Stomach (tissue), 9 donors: ENCODE data around the gene BPTF. TPM values are rescaled to one million over a fixed set of nuclear protein-coding genes. Genes with fewer than 3 reads are reported as not detected.
"Not testable (repeated sequence)": the region's sequence is repeated elsewhere in the genome, so short reads cannot be mapped to it uniquely, and the experiment has no call there.

Experiments
- DNase-seq, 2 donors: peaks; one replicate each; pipeline versions ENCODE4 v3.0.0 to v3.0.0-alpha.2; 2013 to 2019
- H3K27ac ChIP-seq, 5 donors: fragments of 200-600 bp in 4 of 5; sonication (generic) in 4 of 5; one replicate each; pipeline ENCODE4 v1.5.1; 2013 to 2019; ENCODE audit warnings: mild to moderate bottlenecking in 1 of 5, moderate library complexity in 1 of 5
- H3K27me3 ChIP-seq, 3 donors: fragments of 200-600 bp; sonication (generic); one replicate each; pipeline ENCODE4 v1.5.1; 2017 to 2019; ENCODE audit warnings: mixed run types in 1 of 3
- H3K36me3 ChIP-seq, 4 donors: fragments of 200-600 bp; sonication (generic); 1 replicate in 3 of 4; 2 replicates in 1 of 4; pipeline ENCODE4 v1.5.1; 2016 to 2019
- H3K4me1 ChIP-seq, 4 donors: fragments of 200-600 bp; sonication (generic); one replicate each; pipeline ENCODE4 v1.5.1; 2016 to 2019
- H3K4me3 ChIP-seq, 4 donors: fragments of 200-600 bp; sonication (generic) in 3 of 4; one replicate each; pipeline ENCODE4 v1.5.1; 2016 to 2019; ENCODE audit warnings: mild to moderate bottlenecking in 1 of 4
- H3K9me3 ChIP-seq, 4 donors: fragments of 200-600 bp; sonication (generic); one replicate each; pipeline ENCODE4 v1.5.1; 2016 to 2019
- CTCF ChIP-seq, 7 experiments: fragments of 450-650 bp in 4 of 7; fragments of 200-600 bp in 3 of 7; sonication (generic) in 3 of 7; IDR thresholded peaks; one replicate each; pipeline ENCODE4 v1.5.1; 2016 to 2019; ENCODE audit warnings: antibody characterized with exemption in 7 of 7, control low read depth in 2 of 7, mild to moderate bottlenecking in 1 of 7
- EP300 ChIP-seq: sonication (generic); formaldehyde crosslinking; IDR thresholded peaks from one replicate; pipeline ENCODE4 v1.6.1; 2017; ENCODE audit warnings: antibody characterized with exemption
- POLR2A ChIP-seq, 4 donors: fragments of 450-650 bp; IDR thresholded peaks; one replicate each; pipeline ENCODE4 v1.6.1; 2016; ENCODE audit warnings: antibody characterized with exemption in 4 of 4, control low read depth in 2 of 4, mild to moderate bottlenecking in 1 of 4, moderate library complexity in 1 of 4
- POLR2AphosphoS5 ChIP-seq, 3 donors: sonication (generic); formaldehyde crosslinking; IDR thresholded peaks; one replicate each; pipeline ENCODE4 v1.6.1; 2016; ENCODE audit warnings: antibody characterized with exemption in 3 of 3
- WGBS, 5 donors: extraction: QIAGEN DNeasy Blood & Tissue Kit in 3 of 5; methylation state at CpG; one replicate each; pipeline versions ENCODE4 v1.1.5 to v1.1.7; 2013 to 2018; 5-methylcytosine and 5-hydroxymethylcytosine counted together
- intact Hi-C: fragments of 100-400 bp; cut with DNase I; formaldehyde crosslinking; loops from one replicate; pipeline ENCODE4 v1.15.1; 2023; ENCODE audit warnings: low total_unique reads
- polyA plus RNA-seq, 3 donors: library from polyadenylated mRNA; stranded (reverse); fragments of 200-250 nt; gene quantifications; one replicate each; pipeline ENCODE4 v1.2.3, GENCODE V29; 2013
- total RNA-seq, 5 donors: library from RNA; depleted of rRNA; stranded (reverse); fragments of >200 nt; gene quantifications; one replicate each; pipeline versions ENCODE4 v1.1.0 to v1.2.3, GENCODE V29; 2014 to 2016
- donor health status: healthy with polysubstance abuse.
- donor health status: Bipolar disorder and iron deficiency.
- donor health status: healthy.

The BPTF gene
- total and polyA plus RNA-seq, 8 donors: 8.6 to 122 (median 49.9) TPM

- Histone ChIP-seq H3K36me3 (peaks cover 4 to 81% (median 77%) of the 10 kb centered on the region in 4 donors), H3K4me3 (no peak overlapping the region), H3K27ac (no peak overlapping the region), H3K9me3 (no peaks in the 10 kb centered on the region), H3K4me1 (peaks cover 0 to 6% (median 0%) of the 10 kb centered on the region in 4 donors), H3K27me3 (no peaks in the 10 kb centered on the region)
- no peak for TF ChIP-seq POLR2A (IDR thresholded peaks at IDR 0.05)
- TF ChIP-seq CTCF (IDR thresholded peaks at IDR 0.05): no peak
- TF ChIP-seq EP300: no peak
- no peak for TF ChIP-seq POLR2AphosphoS5 (IDR thresholded peaks at IDR 0.05)
- intact Hi-C loops: no loop called here
- 82 to 90% (median 84%) methylated on average over 9 of the region's 9 CpGs for WGBS, 5 donors
- no peak for DNase-seq
These were observed 148.9 kb downstream of the BPTF start for GRCh38 chr17:67974185-67974584.

- Histone ChIP-seq H3K4me3 (no peak overlapping the region), H3K4me1 (peaks cover 0 to 6% (median 0%) of the 10 kb centered on the region in 4 donors), H3K36me3 (peaks cover 4 to 84% (median 80%) of the 10 kb centered on the region in 4 donors), H3K27me3 (no peaks in the 10 kb centered on the region), H3K27ac (no peak overlapping the region), H3K9me3 (no peaks in the 10 kb centered on the region)
- intact Hi-C loops: no loop called here
- 61 to 68% (median 65%) methylated on average over 6 to 8 of the region's 8 CpGs for WGBS, 5 donors
- DNase-seq: no peak
- TF ChIP-seq POLR2A (IDR thresholded peaks at IDR 0.05) (no peak), CTCF (IDR thresholded peaks at IDR 0.05) (no peak), EP300 (no peak), POLR2AphosphoS5 (IDR thresholded peaks at IDR 0.05) (no peak)
These were observed 149.3 kb downstream of the BPTF start for GRCh38 chr17:67974598-67975066.

GRCh38 chr17:67976306-67976705 lies 151.0 kb downstream of the BPTF start:
- H3K9me3 ChIP-seq, intact Hi-C loops, DNase-seq, H3K4me3 ChIP-seq, H3K27me3 ChIP-seq, H3K4me1 ChIP-seq, H3K27ac ChIP-seq: not testable (repeated sequence)
- peaks cover 4 to 81% (median 76%) of the 10 kb centered on the region in 4 donors for H3K36me3 ChIP-seq
- 95 to 99% (median 98%) methylated on average over 6 of the region's 6 CpGs for WGBS, 5 donors

GRCh38 chr17:67980456-67980855 lies 155.2 kb downstream of the BPTF start:
- intact Hi-C loops: no loop called here
- Histone ChIP-seq H3K4me1 (peaks cover 0 to 7% (median 3%) of the 10 kb centered on the region in 4 donors), H3K27ac (no peak overlapping the region), H3K27me3 (no peaks in the 10 kb centered on the region), H3K36me3 (peaks cover 0 to 51% (median 46%) of the 10 kb centered on the region in 4 donors), H3K4me3 (no peak overlapping the region), H3K9me3 (no peaks in the 10 kb centered on the region)
- 73 to 87% (median 80%) methylated on average over 2 of the region's 2 CpGs for WGBS, 5 donors
- no peak for DNase-seq
- TF ChIP-seq CTCF (IDR thresholded peaks at IDR 0.05): no peak
- no peak for TF ChIP-seq POLR2A (IDR thresholded peaks at IDR 0.05)
- TF ChIP-seq POLR2AphosphoS5 (IDR thresholded peaks at IDR 0.05): no peak
- TF ChIP-seq EP300: no peak

- H3K4me1 ChIP-seq, H3K4me3 ChIP-seq, intact Hi-C loops, H3K27me3 ChIP-seq, H3K9me3 ChIP-seq, DNase-seq, H3K27ac ChIP-seq: not testable (repeated sequence)
- H3K36me3 ChIP-seq: peaks cover 0 to 46% (median 42%) of the 10 kb centered on the region in 4 donors
- 62 to 72% (median 67%) methylated on average over 3 of the region's 3 CpGs for WGBS, 5 donors
These were observed 155.6 kb downstream of the BPTF start for GRCh38 chr17:67980883-67981282.
